NCI-H187 treated with DMSO at 0.1 percent for 48 hours (cell line): ENCODE data around the gene ZDHHC4.
"Not testable (repeated sequence)": the region's sequence is repeated elsewhere in the genome, so short reads cannot be mapped to it uniquely, and the experiment has no call there.

ENCODE experiments used
- DNase-seq: peaks from one replicate; lab custom pipeline; 2025; lab: John Stamatoyannopoulos, UW

ZDHHC4 gene

DNA sequence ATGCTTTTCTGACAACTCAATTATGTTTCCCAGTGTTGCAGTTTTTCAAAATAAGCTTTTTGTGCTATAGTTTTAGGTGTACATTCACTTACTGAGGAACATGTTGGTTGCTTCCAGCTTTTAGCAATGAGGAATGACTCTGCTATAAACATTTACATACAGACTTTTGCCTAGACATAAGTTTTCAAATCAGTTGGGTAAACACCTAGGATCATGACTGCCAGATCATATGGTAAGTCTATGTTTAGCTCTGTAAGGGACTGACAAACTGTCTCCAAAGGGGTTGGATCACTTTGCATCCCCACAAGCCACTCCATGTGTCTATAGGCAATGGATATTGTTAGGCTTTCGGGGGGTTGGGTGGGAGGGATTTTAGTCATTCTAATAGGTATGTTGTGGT, 15.1 kb upstream of the ZDHHC4 start:
- DNase-seq: no peak

DNA sequence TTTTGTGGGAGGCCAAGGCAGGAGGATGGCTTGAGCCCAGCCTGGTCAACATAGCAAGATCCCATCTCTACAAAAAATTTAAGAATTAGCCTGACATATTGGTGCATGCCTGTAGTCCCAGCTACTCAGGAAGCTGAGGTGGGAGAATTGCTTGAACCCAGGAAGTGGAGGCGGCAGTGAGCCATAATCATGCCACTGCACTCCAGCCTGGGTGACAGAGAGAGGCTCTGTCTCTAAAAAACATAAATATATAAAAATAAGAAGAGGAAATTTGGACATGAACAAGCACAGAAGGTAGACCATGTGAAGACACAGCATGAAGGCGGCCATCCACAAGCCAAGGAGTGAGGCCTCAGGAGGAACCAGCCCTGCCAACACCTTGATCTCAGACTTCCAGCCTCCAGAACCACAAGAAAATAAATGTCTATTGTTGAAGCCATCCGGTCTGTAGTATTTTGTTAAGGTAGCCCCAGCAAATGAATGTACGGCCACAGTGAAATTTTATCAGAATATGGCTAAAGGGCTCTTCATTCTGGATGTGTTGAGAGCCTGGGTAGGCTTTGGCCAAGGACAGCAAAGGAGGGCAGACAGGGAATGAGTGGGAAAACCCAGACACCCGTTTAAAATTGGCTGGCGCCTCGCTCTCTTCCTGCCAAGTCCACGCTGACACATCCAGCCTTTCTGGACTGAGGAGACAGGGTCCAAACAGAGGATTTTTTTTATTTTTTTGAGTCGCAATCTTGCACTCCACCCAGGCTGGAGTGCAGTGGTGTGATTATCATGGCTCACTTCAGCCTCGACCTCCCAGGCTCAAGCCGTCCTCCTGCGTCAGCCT, 13.1 kb upstream of the ZDHHC4 start:
- no peak for DNase-seq

DNA sequence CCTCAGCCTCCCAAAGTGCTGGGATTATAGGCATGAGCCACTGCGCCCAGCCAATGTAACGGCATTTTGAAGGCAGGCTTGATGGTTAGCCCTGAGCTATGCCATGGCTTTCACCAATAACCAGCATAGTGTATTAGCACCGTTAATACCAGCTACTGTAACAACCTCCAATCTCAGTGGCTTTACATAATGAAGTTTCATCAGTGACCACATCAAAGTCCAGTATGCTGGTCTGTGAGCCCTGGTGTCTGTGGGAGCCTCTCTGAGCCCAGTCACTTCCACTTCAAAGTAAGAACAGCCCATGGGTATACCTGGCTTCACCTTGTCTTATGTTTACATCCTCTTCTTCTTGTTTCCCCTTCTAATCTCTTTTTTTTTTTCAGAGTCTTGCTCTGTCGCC, 11.6 kb upstream of the ZDHHC4 start:
- no peak for DNase-seq

DNA sequence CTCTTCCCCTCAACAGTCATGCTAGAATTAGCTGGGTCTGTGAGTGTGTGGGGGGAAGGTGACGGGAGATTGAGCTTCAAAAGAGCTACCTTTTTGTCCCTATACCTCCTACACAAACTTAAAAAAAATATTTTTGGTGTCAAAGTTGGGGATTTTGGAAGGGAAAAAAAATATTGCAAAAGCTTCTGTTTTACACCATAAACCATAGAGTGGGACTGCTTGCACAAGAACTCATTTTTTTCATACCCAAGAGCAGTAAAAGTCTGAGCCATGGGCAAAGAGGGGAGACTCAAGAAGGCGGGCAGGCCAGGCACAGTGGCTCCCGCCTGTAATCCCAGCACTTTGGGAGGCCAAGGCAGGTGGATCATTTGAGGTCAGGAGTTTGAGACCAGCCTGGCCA, 9.4 kb upstream of the ZDHHC4 start:
- no peak for DNase-seq

DNA sequence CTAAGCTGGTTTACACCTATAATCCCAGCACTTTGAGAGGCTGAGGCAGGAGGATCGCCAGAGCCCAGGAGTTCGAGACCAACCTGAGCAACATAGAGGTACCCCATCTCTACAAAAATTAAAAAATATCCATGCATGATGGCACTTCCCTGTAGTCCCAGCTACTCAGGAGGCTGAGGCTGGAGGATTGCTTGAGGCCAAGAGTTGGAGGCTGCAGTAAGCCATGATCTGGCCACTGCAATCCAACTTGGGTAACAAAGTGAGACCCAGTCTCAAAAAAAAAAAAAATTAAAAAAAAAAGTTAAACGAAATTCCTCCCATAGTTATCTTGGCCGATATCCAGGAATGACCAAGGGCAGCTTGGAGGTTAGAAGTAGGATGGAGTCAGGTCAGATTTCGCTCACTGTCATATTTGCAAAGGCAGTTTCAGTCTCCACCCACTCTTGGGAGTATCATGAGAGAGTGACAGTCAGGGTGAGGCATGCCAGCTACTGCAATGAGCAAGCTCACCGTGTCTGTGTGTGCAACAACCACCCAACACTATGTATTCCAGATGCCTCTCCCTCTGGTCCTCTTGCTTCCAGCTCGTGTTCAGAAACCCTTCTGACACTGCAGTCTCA, 6.0 kb upstream of the ZDHHC4 start:
- DNase-seq: no peak

DNA sequence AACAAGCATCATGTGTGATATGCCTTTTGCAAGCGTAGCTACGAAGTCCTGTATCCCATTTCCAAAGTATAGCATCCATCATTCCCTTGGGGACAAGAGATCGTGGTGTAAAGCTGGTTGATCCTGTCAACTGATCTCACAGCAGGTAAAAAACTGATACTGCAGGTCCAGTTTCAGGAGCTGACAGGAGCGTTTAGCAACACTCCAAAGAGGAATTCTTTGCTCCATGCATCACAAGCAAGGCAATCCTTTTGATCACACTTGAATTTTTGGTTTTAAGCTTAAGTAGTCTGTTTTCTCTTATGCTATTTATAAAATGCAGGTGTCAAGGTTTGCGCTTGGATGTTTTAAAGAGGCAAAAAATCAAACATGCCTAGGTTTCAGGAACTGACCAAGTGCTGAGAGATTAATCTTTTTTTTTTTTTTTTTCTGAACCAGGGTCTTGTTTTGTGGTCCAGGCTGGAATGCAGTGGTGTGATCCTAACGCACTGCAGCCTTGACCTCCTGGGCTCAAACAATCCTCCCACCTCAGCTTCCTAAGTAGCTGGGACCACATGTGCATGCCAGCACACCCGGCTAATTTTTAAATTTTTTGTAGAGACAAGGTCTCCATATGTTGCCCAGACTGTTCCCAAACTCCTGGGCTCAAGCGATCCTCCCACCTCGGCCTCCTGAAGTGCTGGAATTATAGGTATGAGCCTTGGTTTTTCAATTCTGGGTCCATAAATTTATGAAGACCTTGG, 1.8 kb upstream of the ZDHHC4 start:
- DNase-seq: no peak

DNA sequence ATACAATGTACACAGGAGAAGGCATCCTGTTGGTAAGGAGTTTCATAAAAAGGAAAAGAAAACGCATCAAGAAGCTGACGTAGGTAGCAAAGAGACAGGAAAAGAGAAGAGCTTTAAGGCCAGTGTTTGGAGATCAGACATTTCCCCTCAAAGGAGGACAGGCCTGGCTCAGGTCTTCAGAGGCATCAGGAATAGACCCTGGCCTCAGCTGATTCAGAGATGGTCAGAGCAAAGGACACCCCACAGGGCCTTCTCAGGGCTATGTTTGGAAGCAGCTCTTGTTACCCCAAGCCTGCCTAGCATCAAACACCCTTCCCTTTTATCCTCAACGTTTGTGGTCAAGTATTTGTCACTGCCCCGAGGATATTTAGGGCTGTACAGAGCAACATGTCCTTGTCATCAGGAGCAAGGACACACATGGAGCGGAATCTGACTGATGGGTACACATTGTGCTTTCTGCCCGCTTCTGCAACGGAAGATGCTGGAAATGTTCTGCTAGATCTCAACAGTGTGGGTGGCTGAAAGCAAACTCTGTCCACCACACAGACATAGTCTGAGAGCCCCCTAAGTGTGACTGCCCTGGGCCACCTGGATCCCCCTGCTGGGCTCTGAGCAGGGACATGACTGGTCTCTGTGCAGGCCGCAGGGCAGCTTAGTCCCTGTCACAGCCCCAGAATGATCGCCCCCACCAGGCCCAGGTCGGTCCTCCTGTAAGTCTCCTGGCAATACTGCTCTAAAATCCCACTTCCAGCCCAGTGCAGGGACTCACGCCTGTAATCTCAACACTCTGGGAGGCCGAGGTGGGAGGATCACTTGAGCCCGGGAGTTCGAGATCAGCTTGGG, 1.0 kb upstream of the ZDHHC4 start:
- no peak for DNase-seq

DNA sequence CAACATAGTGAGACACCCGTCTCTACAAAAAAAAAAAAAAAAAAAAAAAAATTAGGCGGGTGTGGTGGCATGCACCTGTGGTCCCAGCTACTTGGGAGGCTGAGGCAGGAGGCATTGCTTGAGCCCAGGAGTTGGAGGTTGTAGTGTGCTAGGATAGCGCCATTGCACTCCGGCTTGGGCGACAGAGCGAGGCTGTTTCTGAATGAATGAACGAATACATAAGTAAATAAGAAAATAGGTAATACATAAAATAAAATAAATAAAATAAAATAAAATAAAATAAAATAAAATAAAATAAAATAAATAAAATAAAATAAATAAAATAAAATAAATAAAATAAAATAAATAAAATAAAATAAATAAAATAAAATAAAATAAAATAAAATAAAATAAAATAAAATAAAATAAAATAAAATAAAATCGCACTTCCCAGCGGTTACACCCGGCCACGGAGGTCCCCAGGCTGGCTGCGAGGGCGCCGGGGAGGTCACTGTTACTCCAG, 336 bp upstream of the ZDHHC4 start:
- not testable (repeated sequence) for DNase-seq

DNA sequence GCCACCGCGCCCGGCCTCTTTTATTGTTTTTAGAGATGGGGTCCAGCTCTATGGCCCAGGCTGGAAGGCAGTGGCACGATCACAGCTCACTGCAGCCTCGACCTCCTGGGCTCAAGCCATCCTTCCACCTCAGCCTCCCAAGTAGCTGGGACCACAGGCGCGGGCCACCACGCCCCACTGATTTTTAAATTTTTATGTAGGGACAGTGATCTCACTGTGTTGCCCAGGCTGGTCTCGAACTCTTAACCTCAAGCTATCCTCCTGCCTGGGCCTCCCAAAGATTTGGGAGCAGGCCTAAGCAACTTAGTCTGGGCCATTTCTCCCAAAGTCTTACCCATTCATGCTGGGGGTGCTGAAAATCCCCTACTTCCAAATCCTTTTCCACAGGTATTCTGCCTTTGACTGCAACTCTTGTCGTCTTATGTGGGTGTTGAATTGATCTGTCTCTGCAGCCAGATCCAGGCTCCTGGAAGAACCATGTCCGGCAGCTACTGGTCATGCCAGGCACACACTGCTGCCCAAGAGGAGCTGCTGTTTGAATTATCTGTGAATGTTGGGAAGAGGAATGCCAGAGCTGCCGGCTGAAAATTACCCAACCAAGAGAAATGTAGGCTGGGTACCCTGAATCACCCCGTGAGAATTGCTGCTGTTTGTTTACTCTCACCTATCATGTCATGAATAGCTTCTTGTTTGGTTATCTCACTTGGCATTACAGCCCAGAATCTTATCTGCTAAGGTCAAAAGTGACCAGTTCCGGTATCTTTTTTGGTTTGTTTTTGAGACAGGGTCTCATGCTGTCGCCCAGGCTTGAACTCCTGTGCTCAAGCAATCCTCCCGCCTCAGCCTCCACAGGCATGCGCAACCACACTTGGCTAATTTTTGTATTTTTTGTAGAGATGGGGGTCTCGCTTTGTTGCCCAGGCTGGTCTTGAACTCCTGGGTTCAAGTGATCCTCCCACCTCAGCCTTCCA, 1.1 kb downstream of the ZDHHC4 start:
- DNase-seq: no peak

DNA sequence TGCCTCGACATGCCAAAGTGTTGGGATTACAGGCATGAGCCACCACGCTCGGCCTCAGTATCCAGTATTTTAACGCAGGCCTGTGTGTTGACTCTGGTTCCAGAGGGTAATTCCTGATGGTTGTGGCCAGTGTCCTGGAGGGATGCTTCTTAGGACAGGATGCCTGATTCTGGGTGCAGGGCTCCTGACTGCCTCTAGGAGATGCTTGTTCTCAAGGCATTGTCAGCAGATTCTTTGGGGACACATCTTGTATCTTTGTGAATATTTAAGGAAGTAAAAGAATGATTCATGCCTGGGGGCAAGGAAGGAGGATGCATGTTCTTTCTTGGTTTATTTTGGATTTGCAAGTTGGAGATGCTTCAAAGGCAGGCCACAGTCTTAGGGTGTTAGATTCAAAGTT, 2.2 kb downstream of the ZDHHC4 start:
- DNase-seq: no peak

DNA sequence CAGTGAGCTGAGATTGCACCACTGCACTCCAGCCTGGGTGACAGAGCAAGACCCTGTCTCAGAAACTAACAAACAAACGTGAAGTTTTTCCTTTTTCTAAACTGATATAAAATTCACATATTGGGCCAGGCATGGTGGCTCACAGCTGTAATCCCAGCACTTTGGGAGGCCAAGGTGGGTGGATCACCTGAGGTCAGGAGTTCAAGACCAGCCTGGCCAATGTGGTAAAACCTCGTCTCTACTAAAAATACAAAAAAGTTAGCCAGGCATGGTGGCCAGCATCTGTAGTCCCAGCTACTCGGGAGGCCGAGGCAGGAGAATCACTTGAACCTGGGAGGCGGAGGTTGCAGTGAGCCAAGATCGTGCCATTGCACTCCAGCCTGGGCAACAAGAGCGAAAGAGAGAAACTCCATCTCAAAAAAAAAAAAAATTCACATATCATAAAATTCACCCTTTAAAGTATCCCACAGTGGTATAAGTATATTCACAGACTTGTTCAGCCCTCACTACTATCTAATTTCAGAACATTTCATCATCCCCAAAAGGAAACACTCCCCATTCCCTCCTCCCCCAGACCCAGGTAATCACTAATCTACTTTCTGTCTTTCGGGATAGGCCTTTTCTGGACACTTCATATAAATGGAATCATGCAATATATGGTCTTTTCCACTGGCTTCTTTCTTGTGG, 8.6 kb downstream of the ZDHHC4 start:
- not testable (repeated sequence) for DNase-seq

DNA sequence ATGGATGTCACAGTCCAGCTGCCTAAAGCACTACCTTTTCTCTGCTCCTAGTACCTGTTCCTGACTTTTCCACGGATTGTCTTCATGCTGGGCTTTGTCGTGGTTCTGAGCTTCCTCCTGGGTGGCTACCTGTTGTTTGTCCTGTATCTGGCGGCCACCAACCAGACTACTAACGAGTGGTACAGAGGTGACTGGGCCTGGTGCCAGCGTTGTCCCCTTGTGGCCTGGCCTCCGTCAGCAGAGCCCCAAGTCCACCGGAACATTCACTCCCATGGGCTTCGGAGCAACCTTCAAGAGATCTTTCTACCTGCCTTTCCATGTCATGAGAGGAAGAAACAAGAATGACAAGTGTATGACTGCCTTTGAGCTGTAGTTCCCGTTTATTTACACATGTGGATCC, 11.3 kb downstream of the ZDHHC4 start:
- no peak for DNase-seq

DNA sequence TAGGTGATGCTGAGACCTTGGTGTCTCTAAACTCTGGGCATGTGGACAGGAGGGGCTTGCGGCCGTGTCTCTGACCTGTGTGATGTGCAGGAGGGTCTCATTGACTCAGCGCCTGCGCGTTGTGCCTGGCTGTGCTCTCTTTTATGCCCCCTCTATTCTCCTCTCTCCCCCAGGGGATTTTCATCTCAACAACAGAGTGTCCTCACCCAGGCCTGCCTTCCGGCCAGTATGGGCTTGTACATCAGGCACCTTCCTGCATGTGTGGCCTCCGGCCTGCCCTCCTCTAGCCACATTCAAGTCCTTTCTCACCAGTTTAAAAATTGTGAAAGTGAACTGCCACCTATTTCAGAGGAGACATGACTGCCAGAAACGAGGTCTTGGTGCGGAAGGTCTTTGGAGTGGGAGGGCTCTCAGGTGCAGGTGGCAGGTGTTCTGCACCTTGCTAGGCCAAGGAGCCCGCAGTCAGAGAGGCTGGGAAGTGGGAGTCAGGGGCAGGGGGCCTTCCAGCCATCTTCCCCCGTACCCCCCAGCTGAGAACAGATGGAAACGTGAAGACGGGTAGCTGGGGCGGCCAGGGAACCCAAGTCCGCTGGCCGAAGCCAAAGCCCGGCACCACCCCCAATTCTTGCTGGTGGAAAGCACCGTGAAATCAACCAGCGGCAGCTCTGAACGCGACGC, 12.0 kb downstream of the ZDHHC4 start:
- DNase-seq: no peak

DNA sequence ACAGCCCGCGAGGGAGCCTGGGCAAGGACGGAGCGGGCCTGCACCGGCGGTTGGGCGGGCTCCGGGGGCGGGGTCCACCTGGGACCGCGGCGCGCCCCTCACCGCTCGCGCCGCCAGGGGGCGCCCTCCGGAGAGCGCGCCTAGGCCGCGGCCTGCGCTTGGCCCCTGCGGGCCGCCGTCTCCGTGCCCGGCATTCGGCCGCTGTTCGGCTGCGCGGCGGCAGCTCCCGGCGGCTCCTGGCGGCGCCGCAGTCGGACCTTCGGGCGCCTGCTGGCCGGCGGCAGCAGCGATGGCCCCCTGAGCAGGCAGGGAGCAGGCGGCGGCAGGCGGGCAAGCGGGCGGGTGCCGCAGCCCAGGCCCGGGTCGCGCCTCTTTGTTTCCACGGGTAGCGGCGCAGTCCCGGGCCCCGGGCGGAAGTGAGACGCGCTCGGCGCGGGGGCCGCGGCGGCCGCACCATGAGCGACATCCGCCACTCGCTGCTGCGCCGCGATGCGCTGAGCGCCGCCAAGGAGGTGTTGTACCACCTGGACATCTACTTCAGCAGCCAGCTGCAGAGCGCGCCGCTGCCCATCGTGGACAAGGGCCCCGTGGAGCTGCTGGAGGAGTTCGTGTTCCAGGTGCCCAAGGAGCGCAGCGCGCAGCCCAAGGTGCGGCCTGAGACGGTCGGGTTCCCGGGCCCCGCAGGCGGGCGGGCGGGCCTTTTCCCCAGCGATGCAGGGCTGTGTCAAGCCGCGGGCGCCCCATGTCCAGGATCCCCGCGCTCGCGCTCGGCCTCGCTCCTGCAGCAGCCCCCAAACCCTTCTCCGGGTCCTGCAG, 12.8 kb downstream of the ZDHHC4 start, which contains the start of gene INTS15:
Gene INTS15, plus strand, starts transcription at position 193 of the 816 bp plus-strand sequence. Its CDS starts 263 bp downstream, at position 456.
- DNase-seq: no peak

DNA sequence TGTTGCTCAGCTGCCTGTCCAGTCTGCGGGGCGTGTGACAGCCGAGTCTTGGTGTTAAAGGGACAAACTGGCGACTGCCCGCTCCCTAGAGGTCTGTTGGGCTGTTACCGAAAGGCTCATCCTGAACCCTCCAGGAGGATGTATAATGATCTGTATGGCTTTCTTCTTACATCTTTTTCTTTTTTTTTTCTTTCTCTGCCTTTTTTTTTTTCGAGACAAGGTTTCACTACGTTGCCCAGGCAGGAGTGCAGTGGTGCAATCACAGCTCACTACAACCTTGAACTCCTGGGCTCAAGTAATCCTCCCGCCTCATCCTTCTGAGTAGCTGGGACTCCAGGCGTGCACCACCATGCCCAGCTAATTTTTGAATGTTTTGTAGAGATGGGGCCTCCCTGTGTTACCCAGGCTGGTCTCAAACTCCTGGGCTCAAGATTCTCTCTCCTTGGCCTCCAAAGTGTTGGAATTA, 13.4 kb downstream of the ZDHHC4 start:
- DNase-seq: no peak

DNA sequence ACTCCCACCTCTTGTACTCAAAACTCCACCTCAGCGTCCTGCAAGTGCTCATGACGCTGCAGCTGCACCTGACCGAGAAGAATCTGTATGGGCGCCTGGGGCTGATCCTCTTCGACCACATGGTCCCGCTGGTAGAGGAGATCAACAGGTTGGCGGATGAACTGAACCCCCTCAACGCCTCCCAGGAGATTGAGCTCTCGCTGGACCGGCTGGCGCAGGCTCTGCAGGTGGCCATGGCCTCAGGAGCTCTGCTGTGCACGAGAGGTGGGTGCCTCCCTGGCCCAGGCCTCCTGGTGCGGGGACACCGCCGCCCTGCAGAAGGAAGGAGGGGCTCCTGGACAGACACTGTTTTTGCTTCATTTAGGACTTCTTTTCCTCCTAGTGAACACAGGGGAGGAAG, 22.8 kb downstream of the ZDHHC4 start:
- DNase-seq: no peak

DNA sequence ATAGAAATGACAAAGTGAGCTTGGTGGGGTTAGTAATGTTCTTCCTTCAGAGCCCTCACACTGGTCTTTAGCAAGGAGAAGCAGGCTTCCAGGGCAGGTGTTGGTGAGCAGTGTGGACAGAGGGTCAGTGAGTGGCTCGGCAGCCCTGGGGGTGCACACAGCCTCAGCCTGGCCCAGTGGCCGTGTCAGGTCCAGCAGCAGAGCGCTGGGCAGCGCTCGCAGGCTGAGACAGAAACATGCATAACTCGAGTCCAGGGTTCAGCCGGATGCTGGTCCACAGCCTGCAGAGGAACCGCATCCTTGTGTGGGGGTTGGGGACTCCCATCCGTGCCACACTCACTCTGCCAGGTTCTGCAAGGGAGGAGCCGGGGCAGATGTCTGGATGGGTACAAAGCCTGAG, 27.2 kb downstream of the ZDHHC4 start:
- DNase-seq: no peak

DNA sequence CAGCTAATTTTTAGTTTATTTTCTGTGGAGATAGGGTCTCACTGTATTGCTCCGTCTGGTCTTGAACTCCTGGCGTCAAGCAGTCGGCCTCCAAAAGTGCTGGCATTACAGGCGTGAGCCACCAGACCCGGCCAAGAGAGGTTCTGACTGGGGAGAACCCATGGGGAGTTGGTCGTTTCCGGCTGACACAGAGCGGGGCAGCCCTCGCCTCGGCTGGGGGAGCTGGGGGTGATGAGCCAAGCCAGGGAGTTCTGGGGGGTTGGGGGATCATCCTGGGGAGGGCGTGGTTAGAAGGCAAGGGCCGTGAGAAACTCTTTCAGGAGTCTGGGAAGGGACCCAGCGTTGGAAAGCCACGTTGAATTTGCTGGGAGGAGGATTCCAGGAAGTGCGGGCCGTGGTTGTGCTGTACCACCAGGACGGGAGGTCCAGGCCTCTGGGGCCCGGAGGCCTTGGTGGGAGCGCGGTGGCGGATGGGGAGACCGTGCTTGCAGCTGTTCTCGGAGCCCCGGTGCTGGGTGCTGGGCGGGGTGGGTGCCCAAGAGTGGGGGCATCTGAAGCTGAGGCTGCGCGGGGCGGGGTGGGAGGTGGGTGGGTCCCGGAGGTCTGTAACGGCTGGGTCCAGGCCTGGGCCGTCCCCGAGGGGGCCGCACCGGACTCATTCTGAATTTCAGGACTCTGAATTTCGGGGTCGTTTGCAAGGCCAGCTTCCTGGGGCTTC, 29.8 kb downstream of the ZDHHC4 start:
- no peak for DNase-seq
